Measurements from ENCODE around the gene SLFN12L. TPM values are rescaled to one million over a fixed set of nuclear protein-coding genes. Genes with fewer than 3 reads are reported as not detected.
"Not testable (repeated sequence)": the region's sequence is repeated elsewhere in the genome, so short reads cannot be mapped to it uniquely, and the experiment has no call there.

Gene SLFN12L
- polyA plus RNA-seq, 1 of the 3 experiments (the other 2 are of a cell fraction), result not detected

GRCh38 chr17:35529866-35530265 is 7.6 kb downstream of the SLFN12L start:
- ChIA-PET CTCF (interaction anchor here (1.8 kb wide), 1 partner anchor 10 kb away, joined by 7 read pairs; no protein-coding TSS in a partner anchor), POLR2A (no interaction called here)
- Histone ChIP-seq H3K9ac (no peak overlapping the region), H3K27me3 (ENCODE audit: insufficient read depth) (peaks cover 25% of the 10 kb centered on the region), H3K4me1 (ENCODE audit: control insufficient read depth in 1 of 2, insufficient read depth in 2 of 2, low read depth in 1 of 2, low read length in 1 of 2) (no peaks in the 10 kb centered on the region), H3K79me2 (ENCODE audit: insufficient read depth) (no peaks in the 10 kb centered on the region), H2AFZ (ENCODE audit: low read depth) (no peak overlapping the region), H3K27ac (ENCODE audit: low read depth in 2 of 2, low read length in 1 of 2) (no peak overlapping the region), H3K4me2 (no peak overlapping the region), H3K9me3 (no peaks in the 10 kb centered on the region), H4K20me1 (ENCODE audit: insufficient read depth) (no peaks in the 10 kb centered on the region), H3F3A (replicated peaks; ENCODE audit: insufficient read depth) (no peaks in the 10 kb centered on the region), H3K9me2 (no peaks in the 10 kb centered on the region), H3K36me3 (replicated peaks in 1 of 2; ENCODE audit: control insufficient read depth in 1 of 2, insufficient read depth in 2 of 2, low read length in 1 of 2) (no peaks in the 10 kb centered on the region), H3K4me3 (ENCODE audit: low read depth in 2 of 2, low read length in 1 of 2) (no peak overlapping the region)
- WGBS (ENCODE audit: low lambda C conversion rate), result 44% methylated on average over 8 of the region's 8 CpGs
- TF ChIP-seq EP300 (IDR thresholded peaks at IDR 0.05; ENCODE audit: borderline replicate concordance in 1 of 2, low read depth in 1 of 2, low read length in 1 of 2) (no peak), MEF2A (IDR thresholded peaks at IDR 0.05; ENCODE audit: borderline replicate concordance, low read depth) (no peak), FOXJ3 (CRISPR knock-in tag; IDR thresholded peaks at IDR 0.05) (no peak), REST (IDR thresholded peaks at IDR 0.05; ENCODE audit: low read depth, low read length) (no peak), TEAD4 (IDR thresholded peaks at IDR 0.05; ENCODE audit: borderline replicate concordance, insufficient read depth) (no peak), NFIC (IDR thresholded peaks at IDR 0.05; ENCODE audit: borderline replicate concordance) (no peak), GATA2 (CRISPR knock-in tag; IDR thresholded peaks at IDR 0.05) (no peak), RCOR1 (IDR thresholded peaks at IDR 0.05; ENCODE audit: low read length) (no peak), YY1 (IDR thresholded peaks at IDR 0.05; ENCODE audit: low read depth) (no peak), RAD21 (IDR thresholded peaks at IDR 0.05; ENCODE audit: low read length) (no peak), SIN3A (IDR thresholded peaks at IDR 0.05; ENCODE audit: borderline replicate concordance, low read depth, low read length) (no peak), GABPA (IDR thresholded peaks at IDR 0.05; ENCODE audit: low read depth) (no peak), IRF3 (IDR thresholded peaks at IDR 0.05; ENCODE audit: low read depth, low read length) (no peak), EZH2phosphoT487 (IDR thresholded peaks at IDR 0.05; ENCODE audit: borderline replicate concordance, low read depth) (no peak), FOSL2 (IDR thresholded peaks at IDR 0.05; ENCODE audit: borderline replicate concordance, low read depth) (no peak), TCF12 (IDR thresholded peaks at IDR 0.05) (no peak), USF2 (IDR thresholded peaks at IDR 0.05; ENCODE audit: borderline replicate concordance, low read depth, low read length) (no peak), JUND (IDR thresholded peaks at IDR 0.05) (no peak)
- TF ChIP-seq, protein P1, sequence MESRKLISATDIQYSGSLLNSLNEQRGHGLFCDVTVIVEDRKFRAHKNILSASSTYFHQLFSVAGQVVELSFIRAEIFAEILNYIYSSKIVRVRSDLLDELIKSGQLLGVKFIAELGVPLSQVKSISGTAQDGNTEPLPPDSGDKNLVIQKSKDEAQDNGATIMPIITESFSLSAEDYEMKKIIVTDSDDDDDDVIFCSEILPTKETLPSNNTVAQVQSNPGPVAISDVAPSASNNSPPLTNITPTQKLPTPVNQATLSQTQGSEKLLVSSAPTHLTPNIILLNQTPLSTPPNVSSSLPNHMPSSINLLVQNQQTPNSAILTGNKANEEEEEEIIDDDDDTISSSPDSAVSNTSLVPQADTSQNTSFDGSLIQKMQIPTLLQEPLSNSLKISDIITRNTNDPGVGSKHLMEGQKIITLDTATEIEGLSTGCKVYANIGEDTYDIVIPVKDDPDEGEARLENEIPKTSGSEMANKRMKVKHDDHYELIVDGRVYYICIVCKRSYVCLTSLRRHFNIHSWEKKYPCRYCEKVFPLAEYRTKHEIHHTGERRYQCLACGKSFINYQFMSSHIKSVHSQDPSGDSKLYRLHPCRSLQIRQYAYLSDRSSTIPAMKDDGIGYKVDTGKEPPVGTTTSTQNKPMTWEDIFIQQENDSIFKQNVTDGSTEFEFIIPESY (IDR thresholded peaks at IDR 0.05; ENCODE audit: borderline replicate concordance, low read depth), result no peak
- no peak for DNase-seq

GRCh38 chr17:35529326-35529725 is 8.2 kb downstream of the SLFN12L start:
- H4K20me1 ChIP-seq (ENCODE audit: insufficient read depth); H3K4me1 ChIP-seq (ENCODE audit: control insufficient read depth in 1 of 2, insufficient read depth in 2 of 2, low read depth in 1 of 2, low read length in 1 of 2); H3K9ac ChIP-seq; H2AFZ ChIP-seq (ENCODE audit: low read depth); H3K4me3 ChIP-seq (ENCODE audit: low read depth in 2 of 2, low read length in 1 of 2); H3K9me2 ChIP-seq; H3F3A ChIP-seq (replicated peaks; ENCODE audit: insufficient read depth); H3K79me2 ChIP-seq (ENCODE audit: insufficient read depth); H3K36me3 ChIP-seq (replicated peaks in 1 of 2; ENCODE audit: control insufficient read depth in 1 of 2, insufficient read depth in 2 of 2, low read length in 1 of 2); POLR2A ChIA-PET; H3K9me3 ChIP-seq; DNase-seq; H3K4me2 ChIP-seq; H3K27ac ChIP-seq (ENCODE audit: low read depth in 2 of 2, low read length in 1 of 2): not testable (repeated sequence)
- CTCF ChIA-PET, result interaction anchor here (1.8 kb wide), 1 partner anchor 10 kb away, joined by 7 read pairs; no protein-coding TSS in a partner anchor
- H3K27me3 ChIP-seq (ENCODE audit: insufficient read depth), result peaks cover 25% of the 10 kb centered on the region
- 17% methylated on average over 1 of the region's 1 CpG for WGBS (ENCODE audit: low lambda C conversion rate)
